Cardiac muscle cell (in vitro differentiated cells and primary cell): ENCODE results near the gene RAB7B. TPM values are rescaled to one million over a fixed set of nuclear protein-coding genes. Genes with fewer than 3 reads are reported as not detected.

ENCODE experiments used
- DNase-seq, 2 donors: peaks; one replicate each; pipeline versions ENCODE4 v3.0.0 to v3.0.0-alpha.2; 2010 to 2017; ENCODE audit warnings: low read depth in 1 of 2, low spot score in 1 of 2
- H3K27ac ChIP-seq: fragments of 200-600 bp; sonication (generic); 2 replicates; pipeline ENCODE4 v1.5.1; 2016
- H3K27me3 ChIP-seq: fragments of 200-600 bp; sonication (generic); 2 replicates; pipeline ENCODE4 v1.6.0; 2016; ENCODE audit warnings: control low read depth
- H3K36me3 ChIP-seq: fragments of 200-600 bp; sonication (generic); 2 replicates; pipeline ENCODE4 v1.5.1; 2016; ENCODE audit warnings: control low read depth
- H3K4me1 ChIP-seq: fragments of 200-600 bp; sonication (generic); 2 replicates; pipeline ENCODE4 v1.8.1; 2017; ENCODE audit warnings: low read depth, mild to moderate bottlenecking, mixed run types
- H3K4me3 ChIP-seq: fragments of 200-600 bp; sonication (generic); 2 replicates; pipeline ENCODE4 v1.5.1; 2016; ENCODE audit warnings: mild to moderate bottlenecking
- H3K9me3 ChIP-seq: fragments of 200-600 bp; sonication (generic); 2 replicates; pipeline ENCODE4 v1.5.1; 2017; ENCODE audit warnings: low read depth, mild to moderate bottlenecking, control low read depth
- polyA plus RNA-seq: library from polyadenylated mRNA; unstranded; fragments of >200 nt; fragmentation: Nextera tagmentation; extraction: Ambion mirVana; gene quantifications from 2 replicates; pipeline ENCODE4 v1.2.1, GENCODE V29; 2016
- total RNA-seq: library from RNA; depleted of rRNA; stranded (reverse); fragments of >200 nt; gene quantifications from 2 replicates; pipeline ENCODE4 v1.2.3, GENCODE V29; 2016
- TF ChIP-seq, protein P1 (sequence below): IDR thresholded peaks from 2 replicates; pipeline ENCODE4 v1.5.1; 2012; ENCODE audit warnings: low read depth, mild to moderate bottlenecking, low read length

The RAB7B gene
- total and polyA plus RNA-seq, 2 experiments from 2014 or later: 1.2 to 2.2 TPM

- H3K27me3 ChIP-seq: no peaks in the 10 kb centered on the region
- peaks cover 3% of the 10 kb centered on the region for H3K4me1 ChIP-seq
- DNase-seq: no peak
- TF ChIP-seq, protein P1, sequence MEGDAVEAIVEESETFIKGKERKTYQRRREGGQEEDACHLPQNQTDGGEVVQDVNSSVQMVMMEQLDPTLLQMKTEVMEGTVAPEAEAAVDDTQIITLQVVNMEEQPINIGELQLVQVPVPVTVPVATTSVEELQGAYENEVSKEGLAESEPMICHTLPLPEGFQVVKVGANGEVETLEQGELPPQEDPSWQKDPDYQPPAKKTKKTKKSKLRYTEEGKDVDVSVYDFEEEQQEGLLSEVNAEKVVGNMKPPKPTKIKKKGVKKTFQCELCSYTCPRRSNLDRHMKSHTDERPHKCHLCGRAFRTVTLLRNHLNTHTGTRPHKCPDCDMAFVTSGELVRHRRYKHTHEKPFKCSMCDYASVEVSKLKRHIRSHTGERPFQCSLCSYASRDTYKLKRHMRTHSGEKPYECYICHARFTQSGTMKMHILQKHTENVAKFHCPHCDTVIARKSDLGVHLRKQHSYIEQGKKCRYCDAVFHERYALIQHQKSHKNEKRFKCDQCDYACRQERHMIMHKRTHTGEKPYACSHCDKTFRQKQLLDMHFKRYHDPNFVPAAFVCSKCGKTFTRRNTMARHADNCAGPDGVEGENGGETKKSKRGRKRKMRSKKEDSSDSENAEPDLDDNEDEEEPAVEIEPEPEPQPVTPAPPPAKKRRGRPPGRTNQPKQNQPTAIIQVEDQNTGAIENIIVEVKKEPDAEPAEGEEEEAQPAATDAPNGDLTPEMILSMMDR: no peak
- H3K9me3 ChIP-seq: no peaks in the 10 kb centered on the region
- H3K4me3 ChIP-seq: no peak overlapping the region
- no peaks in the 10 kb centered on the region for H3K36me3 ChIP-seq
- H3K27ac ChIP-seq: no peak overlapping the region
These were observed 74.9 kb downstream of the RAB7B start for GRCh38 chr1:205928317-205928716.

GRCh38 chr1:205927676-205928075, 75.5 kb downstream of the RAB7B start:
- Histone ChIP-seq H3K4me3 (no peak overlapping the region), H3K27me3 (no peaks in the 10 kb centered on the region), H3K27ac (no peak overlapping the region), H3K9me3 (no peaks in the 10 kb centered on the region), H3K36me3 (no peaks in the 10 kb centered on the region), H3K4me1 (peaks cover 4% of the 10 kb centered on the region)
- no peak for DNase-seq
- TF ChIP-seq, protein P1: no peak

GRCh38 chr1:205927247-205927646, 75.9 kb downstream of the RAB7B start:
- TF ChIP-seq, protein P1: no peak
- Histone ChIP-seq H3K4me1 (peaks cover 4% of the 10 kb centered on the region), H3K9me3 (no peaks in the 10 kb centered on the region), H3K4me3 (no peak overlapping the region), H3K36me3 (no peaks in the 10 kb centered on the region), H3K27me3 (no peaks in the 10 kb centered on the region), H3K27ac (no peak overlapping the region)
- no peak for DNase-seq

Other genes starting within 250 kb of the RAB7B start
- gene RAB29, start 227.9 kb downstream of the RAB7B start, total RNA-seq: 3.3 and 7.2 TPM in 2 replicates
- gene RAB29, start 227.9 kb downstream of the RAB7B start, polyA plus RNA-seq: 6.5 and 15.2 TPM in 2 replicates
- 29.4 and 52.1 TPM in 2 replicates for gene SLC41A1, start 190.2 kb downstream of the RAB7B start, total RNA-seq
- 43.5 and 44.5 TPM in 2 replicates for gene SLC41A1, start 190.2 kb downstream of the RAB7B start, polyA plus RNA-seq
- gene PM20D1, start 153.3 kb downstream of the RAB7B start, total RNA-seq: not detected in 2 replicates
- gene PM20D1, start 153.3 kb downstream of the RAB7B start, polyA plus RNA-seq: 0.18 and 0.57 TPM in 2 replicates
- 1.0 and 2.9 TPM in 2 replicates for gene SLC26A9, start 59.9 kb downstream of the RAB7B start, total RNA-seq
- 2.8 and 4.0 TPM in 2 replicates for gene SLC26A9, start 59.9 kb downstream of the RAB7B start, polyA plus RNA-seq
- gene CTSE, start 20.5 kb upstream of the RAB7B start, total RNA-seq: not detected in 2 replicates
- not detected in 2 replicates for gene CTSE, start 20.5 kb upstream of the RAB7B start, polyA plus RNA-seq
- gene RHEX, start 49.8 kb upstream of the RAB7B start, total RNA-seq: 10.9 and 16.2 TPM in 2 replicates
- gene RHEX, start 49.8 kb upstream of the RAB7B start, polyA plus RNA-seq: 7.3 and 28.6 TPM in 2 replicates
- 0.07 and 2.3 TPM in 2 replicates for gene AVPR1B, start 114.0 kb upstream of the RAB7B start, total RNA-seq
- gene AVPR1B, start 114.0 kb upstream of the RAB7B start, polyA plus RNA-seq: 0.10 TPM in 1 of 2 replicates, not detected in the other
- 2.8 and 9.6 TPM in 2 replicates for gene FAM72A, start 199.4 kb upstream of the RAB7B start, total RNA-seq
- 3.4 and 17.6 TPM in 2 replicates for gene FAM72A, start 199.4 kb upstream of the RAB7B start, polyA plus RNA-seq
- 58.7 and 81.0 TPM in 2 replicates for gene SRGAP2, start 200.1 kb upstream of the RAB7B start, total RNA-seq
- gene SRGAP2, start 200.1 kb upstream of the RAB7B start, polyA plus RNA-seq: 43.2 and 56.3 TPM in 2 replicates